ENCODE measurements around the gene AGBL4.

AGBL4 gene

DNA sequence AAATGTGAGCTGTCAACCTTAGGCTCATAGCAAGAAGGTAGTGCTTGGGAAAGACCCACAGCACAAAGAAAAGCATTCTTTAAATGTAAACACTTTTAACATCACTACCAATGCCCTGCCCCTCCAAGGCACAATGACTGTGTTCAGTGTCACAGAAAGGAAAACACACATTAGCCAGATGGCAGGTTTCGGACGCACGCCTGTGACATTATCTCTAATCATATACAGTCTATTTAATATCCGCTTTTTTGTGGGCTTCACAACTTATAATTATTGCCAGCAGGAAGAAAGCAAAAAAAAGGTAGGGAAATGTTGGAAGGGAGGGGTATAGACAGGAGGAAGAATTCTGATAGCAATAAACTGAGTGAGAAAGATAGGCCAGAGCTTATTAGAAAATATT lies 1134.7 kb downstream of the AGBL4 start:
- TF ChIP-seq CTCF (IDR thresholded peaks at IDR 0.05): no peak

- no peak for TF ChIP-seq CTCF (IDR thresholded peaks at IDR 0.05)
Measured at GRCh38 chr1:48887796-48888195, 1136.0 kb downstream of the AGBL4 start.

- TF ChIP-seq CTCF (IDR thresholded peaks at IDR 0.05): no peak
Measured at GRCh38 chr1:48882020-48882419, 1141.7 kb downstream of the AGBL4 start.

DNA sequence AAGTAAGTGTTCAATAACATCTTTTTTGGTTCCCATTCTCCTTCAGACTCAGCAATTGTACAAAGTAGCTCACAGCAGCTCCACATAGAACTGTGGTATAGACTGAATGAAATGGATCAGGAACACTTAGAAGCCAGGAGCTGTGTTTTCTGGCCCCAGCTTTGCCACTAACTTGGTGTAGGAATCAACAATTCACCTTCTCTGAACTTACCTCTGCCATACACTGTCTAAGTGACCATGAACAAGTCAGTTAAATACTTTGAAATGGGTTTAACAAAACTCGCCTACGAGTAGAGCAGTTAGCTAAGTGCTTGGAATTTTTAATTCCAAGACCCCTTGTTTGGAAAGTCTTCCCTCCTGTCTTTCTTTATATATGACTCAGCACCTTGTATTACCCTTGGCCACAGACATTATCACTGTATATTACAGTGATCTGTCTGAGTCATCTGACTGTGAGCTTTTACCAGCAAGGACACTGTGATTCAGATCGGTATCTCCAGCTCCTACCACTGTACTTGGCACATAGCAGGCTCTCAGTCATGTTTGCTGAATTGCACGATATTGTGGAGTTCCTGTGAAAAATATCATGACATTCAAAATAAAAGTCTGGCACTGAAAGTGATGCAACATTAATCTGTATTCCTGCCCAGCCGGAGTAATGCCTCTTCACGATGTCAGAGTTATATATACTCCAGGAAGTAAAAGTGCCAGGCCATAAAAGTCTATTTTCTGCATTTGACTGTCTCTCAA lies 1145.4 kb downstream of the AGBL4 start:
- no peak for TF ChIP-seq CTCF (IDR thresholded peaks at IDR 0.05)

DNA sequence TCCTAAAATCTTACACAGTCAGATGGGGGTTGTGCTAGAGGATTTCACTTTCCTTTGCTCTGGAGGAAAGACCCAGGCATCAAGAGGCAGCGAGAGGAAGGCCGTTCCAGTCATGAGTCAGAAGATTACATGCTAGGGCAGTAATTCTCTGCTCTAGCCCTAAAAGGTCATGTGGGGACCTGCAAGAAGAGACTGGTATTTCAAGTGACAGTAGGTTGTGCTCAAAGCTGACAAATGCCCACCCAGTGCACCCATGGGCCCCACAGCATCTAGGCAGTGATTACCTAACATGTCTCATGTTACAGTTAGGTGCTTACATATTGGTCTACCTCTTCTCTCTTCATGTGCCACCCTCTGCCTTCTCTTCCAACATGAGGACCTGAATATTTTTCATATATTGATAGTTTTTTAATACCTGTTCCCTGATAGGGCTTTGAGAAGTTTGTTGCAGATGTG lies 1147.4 kb downstream of the AGBL4 start:
- no peak for TF ChIP-seq CTCF (IDR thresholded peaks at IDR 0.05)

DNA sequence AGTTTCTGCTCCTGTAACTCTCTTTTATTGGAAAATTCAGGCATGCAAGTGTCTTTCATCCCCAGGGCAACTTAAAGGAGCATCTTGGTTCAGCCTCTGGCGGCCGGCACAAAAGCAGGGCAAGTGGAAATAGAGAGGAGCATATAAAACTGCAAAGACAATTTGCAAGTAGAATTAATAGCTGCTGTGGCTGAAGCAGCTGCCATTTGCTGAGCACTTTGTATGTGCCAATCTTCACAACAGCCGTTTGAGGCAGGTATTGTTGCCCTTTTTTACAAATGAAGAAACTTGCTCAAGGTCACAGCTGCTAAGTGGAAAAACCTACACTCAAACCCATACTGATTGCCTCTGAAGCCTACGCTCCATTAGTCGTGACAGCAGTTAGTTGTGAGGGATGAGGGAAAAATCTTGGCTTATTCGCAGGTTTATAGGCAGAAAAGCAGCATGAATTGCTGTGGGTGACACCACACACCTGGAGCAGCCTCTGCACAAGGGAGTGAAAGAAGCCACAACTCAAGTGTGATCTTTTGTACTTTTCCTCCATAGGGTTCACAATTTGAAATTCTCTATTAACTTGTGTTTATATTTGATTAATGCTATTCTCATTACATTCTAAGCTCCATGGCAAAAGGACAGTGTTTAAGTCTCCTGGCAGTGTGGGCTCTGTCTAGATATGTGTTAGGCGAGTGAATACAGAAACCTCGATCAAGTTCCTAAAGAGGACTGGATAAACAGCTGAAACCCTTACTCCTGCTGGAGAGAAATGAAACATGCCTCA lies 1148.0 kb downstream of the AGBL4 start:
- no peak for TF ChIP-seq CTCF (IDR thresholded peaks at IDR 0.05)

GRCh38 chr1:48873944-48874343 lies 1149.8 kb downstream of the AGBL4 start:
- TF ChIP-seq CTCF (IDR thresholded peaks at IDR 0.05): no peak

Measured in LNCAP (cell line).